Peyer's patch (tissue), 4 donors: ENCODE results near the gene ME2. TPM values are rescaled to one million over a fixed set of nuclear protein-coding genes. Genes with fewer than 3 reads are reported as not detected.

Experiments
- DNase-seq, 3 donors: peaks; one replicate each; pipeline ENCODE4 v3.0.0-alpha.2; 2017 to 2019
- H3K27ac ChIP-seq, 4 donors: fragments of 200-600 bp; sonication (generic); one replicate each; pipeline ENCODE4 v1.5.1; 2016 to 2019
- H3K27me3 ChIP-seq, 2 donors: fragments of 200-600 bp; sonication (generic); one replicate each; pipeline ENCODE4 v1.5.1; 2019
- H3K36me3 ChIP-seq, 3 donors: fragments of 200-600 bp; sonication (generic); one replicate each; pipeline ENCODE4 v1.5.1; 2016 to 2019
- H3K4me1 ChIP-seq, 4 donors: fragments of 200-600 bp; sonication (generic); one replicate each; pipeline ENCODE4 v1.5.1; 2016 to 2019
- H3K4me3 ChIP-seq, 4 donors: fragments of 200-600 bp; sonication (generic); 1 replicate in 3 of 4; 2 replicates in 1 of 4; pipeline ENCODE4 v1.5.1; 2016 to 2019; ENCODE audit warnings: mild to moderate bottlenecking in 1 of 4
- H3K9me3 ChIP-seq, 4 donors: fragments of 200-600 bp; sonication (generic); one replicate each; pipeline ENCODE4 v1.5.1; 2016 to 2019; ENCODE audit warnings: mild to moderate bottlenecking in 1 of 4
- POLR2A ChIP-seq, 2 donors: fragments of 450-650 bp; IDR thresholded peaks; one replicate each; pipeline ENCODE4 v1.5.1; 2017; ENCODE audit warnings: antibody characterized with exemption in 2 of 2, mild to moderate bottlenecking in 2 of 2, moderate library complexity in 2 of 2
- total RNA-seq, 4 donors: library from RNA; depleted of rRNA; stranded (reverse); fragments of >200 nt; gene quantifications; one replicate each; pipeline ENCODE4 v1.1.0, GENCODE V29; 2016
- TF ChIP-seq, protein P1 (sequence below), 6 experiments: fragments of 450-650 bp in 4 of 6; fragments of 200-600 bp in 2 of 6; sonication (generic) in 1 of 6; IDR thresholded peaks; one replicate each; pipeline ENCODE4 v1.5.1; 2017 to 2019; ENCODE audit warnings: antibody characterized with exemption in 6 of 6, mild to moderate bottlenecking in 3 of 6, moderate library complexity in 1 of 6

ME2 gene
- total RNA-seq, 4 donors from 2014 or later = 54.5 to 147 (median 99.1) TPM

DNA sequence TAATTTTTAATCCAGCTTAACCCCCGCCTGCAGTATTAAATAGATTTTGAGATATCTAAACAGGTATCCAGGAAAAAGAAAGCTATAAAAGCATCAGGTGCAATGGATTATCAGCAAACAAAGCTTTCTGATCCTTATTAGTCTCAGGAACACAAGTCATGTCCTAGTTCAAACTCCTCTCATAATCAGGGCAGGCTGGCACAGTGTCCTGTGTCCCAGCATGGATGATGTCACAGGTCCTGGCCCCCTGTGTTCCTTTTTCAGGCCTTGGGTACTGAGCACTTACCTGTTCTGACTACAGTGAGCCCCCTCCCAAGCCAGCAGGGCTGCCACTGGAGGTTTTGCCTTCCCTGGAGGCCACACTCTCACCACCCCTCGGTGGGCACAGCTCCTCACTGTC lies 39.6 kb upstream of the ME2 start:
- peaks cover 0 to 7% (median 2%) of the 10 kb centered on the region in 4 donors for H3K4me1 ChIP-seq
- no peaks in the 10 kb centered on the region for H3K9me3 ChIP-seq
- TF ChIP-seq, protein P1, sequence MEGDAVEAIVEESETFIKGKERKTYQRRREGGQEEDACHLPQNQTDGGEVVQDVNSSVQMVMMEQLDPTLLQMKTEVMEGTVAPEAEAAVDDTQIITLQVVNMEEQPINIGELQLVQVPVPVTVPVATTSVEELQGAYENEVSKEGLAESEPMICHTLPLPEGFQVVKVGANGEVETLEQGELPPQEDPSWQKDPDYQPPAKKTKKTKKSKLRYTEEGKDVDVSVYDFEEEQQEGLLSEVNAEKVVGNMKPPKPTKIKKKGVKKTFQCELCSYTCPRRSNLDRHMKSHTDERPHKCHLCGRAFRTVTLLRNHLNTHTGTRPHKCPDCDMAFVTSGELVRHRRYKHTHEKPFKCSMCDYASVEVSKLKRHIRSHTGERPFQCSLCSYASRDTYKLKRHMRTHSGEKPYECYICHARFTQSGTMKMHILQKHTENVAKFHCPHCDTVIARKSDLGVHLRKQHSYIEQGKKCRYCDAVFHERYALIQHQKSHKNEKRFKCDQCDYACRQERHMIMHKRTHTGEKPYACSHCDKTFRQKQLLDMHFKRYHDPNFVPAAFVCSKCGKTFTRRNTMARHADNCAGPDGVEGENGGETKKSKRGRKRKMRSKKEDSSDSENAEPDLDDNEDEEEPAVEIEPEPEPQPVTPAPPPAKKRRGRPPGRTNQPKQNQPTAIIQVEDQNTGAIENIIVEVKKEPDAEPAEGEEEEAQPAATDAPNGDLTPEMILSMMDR (IDR thresholded peaks at IDR 0.05) = no peak
- no peak for TF ChIP-seq POLR2A (IDR thresholded peaks at IDR 0.05)
- H3K4me3 ChIP-seq = no peak overlapping the region
- H3K27ac ChIP-seq = no peak overlapping the region
- DNase-seq = no peak
- no peaks in the 10 kb centered on the region for H3K27me3 ChIP-seq
- no peaks in the 10 kb centered on the region for H3K36me3 ChIP-seq

DNA sequence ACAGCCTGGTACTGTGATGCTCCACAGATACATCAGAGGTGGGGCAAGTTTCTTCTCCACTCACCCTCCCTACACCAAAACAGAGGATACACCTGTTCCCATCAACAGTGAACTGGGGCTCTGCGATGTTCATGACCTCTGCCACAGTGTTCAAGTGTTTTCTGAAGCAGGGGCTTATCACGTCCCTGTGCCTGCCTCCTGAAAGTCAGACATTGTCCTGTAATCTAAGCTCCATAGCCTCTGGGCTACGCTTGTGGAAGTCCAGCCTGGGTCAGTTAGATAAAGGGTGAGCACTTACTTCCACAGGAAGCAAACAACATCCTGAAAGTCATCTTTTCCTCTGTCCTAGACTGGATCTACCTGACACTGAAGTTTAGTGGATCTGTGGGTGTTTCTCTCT lies 38.9 kb upstream of the ME2 start:
- no peak for DNase-seq
- H3K4me3 ChIP-seq = no peak overlapping the region
- no peaks in the 10 kb centered on the region for H3K27me3 ChIP-seq
- H3K9me3 ChIP-seq = no peaks in the 10 kb centered on the region
- H3K4me1 ChIP-seq = peaks cover 0 to 7% (median 2%) of the 10 kb centered on the region in 4 donors
- no peak overlapping the region for H3K27ac ChIP-seq
- TF ChIP-seq POLR2A (IDR thresholded peaks at IDR 0.05) = no peak
- TF ChIP-seq, protein P1 (IDR thresholded peaks at IDR 0.05) = no peak
- no peaks in the 10 kb centered on the region for H3K36me3 ChIP-seq

DNA sequence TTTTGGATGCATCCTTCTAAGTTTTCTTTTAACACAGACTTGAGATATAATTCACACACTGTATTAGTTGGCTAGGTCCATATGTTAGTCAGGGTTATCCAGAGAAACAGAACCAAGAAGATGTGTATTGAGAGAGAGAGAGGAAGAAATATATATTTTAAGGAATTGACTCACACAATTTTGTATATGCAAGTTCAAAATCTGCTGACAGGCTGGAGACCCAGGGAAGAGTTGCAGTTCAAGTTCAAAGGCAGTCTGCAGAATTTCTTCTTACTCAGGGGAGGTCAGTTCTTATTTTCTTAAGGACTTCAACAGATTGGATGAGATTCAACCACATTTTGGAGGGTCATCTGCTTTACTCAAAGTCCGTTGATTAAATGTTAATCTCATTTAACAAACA lies 36.1 kb upstream of the ME2 start:
- H3K27ac ChIP-seq = no peak overlapping the region
- TF ChIP-seq, protein P1 (IDR thresholded peaks at IDR 0.05) = no peak
- no peak overlapping the region for H3K4me3 ChIP-seq
- H3K4me1 ChIP-seq = peaks cover 0 to 4% (median 0%) of the 10 kb centered on the region in 4 donors
- no peaks in the 10 kb centered on the region for H3K27me3 ChIP-seq
- no peak for DNase-seq
- no peaks in the 10 kb centered on the region for H3K9me3 ChIP-seq
- H3K36me3 ChIP-seq = no peaks in the 10 kb centered on the region

DNA sequence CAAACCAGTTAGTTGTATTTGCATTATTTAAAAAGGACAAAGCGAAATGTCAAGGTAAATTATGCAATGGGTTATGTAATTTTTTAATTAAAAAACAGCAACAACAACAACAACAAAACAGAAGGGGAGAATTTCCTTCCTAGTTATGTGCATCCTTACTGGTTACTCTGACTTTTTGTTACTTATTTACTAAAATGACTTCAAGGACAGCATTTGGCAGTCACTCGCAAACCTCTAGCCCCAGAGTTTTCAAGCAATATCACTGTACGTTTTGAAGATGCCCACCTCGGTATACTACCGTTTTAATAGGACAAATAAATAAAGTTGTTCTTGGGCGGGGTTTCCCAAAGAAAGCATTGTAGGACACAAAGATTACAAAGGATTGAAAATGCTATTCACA lies 34.4 kb upstream of the ME2 start:
- Histone ChIP-seq H3K27me3 (no peaks in the 10 kb centered on the region), H3K4me3 (no peak overlapping the region)
- no peak for TF ChIP-seq POLR2A (IDR thresholded peaks at IDR 0.05)
- TF ChIP-seq, protein P1 (IDR thresholded peaks at IDR 0.05) = no peak

DNA sequence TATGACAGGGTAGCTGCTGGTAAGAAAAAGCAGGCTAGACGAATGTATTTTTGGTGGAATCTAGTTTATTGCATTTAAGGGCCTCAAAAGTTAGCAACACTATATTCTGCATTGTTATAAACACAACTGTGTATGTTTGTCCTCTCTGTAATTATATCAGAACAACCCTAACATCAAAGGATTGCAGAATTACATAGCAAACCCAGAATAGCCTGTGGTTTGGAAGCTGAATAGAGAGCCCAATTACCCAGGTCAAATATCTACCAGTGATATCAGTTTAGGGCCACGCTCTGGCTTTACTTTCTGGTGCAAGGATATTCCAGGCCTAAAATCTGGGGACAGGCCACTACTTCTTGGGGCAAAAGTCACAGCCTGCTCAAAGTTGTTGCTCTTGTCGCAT lies 34.0 kb upstream of the ME2 start:
- no peak overlapping the region for H3K27ac ChIP-seq
- TF ChIP-seq, protein P1 (IDR thresholded peaks at IDR 0.05) = no peak
- no peak for TF ChIP-seq POLR2A (IDR thresholded peaks at IDR 0.05)
- no peaks in the 10 kb centered on the region for H3K36me3 ChIP-seq
- no peak overlapping the region for H3K4me3 ChIP-seq
- no peaks in the 10 kb centered on the region for H3K27me3 ChIP-seq
- H3K9me3 ChIP-seq = no peaks in the 10 kb centered on the region
- H3K4me1 ChIP-seq = no peaks in the 10 kb centered on the region
- DNase-seq = no peak

More for the DNA sequence above, 34.4 kb upstream of the ME2 start:
- Histone ChIP-seq H3K9me3 (no peaks in the 10 kb centered on the region), H3K4me1 (peaks cover 0 to 2% (median 0%) of the 10 kb centered on the region in 4 donors), H3K36me3 (no peaks in the 10 kb centered on the region), H3K27ac (no peak overlapping the region)
- DNase-seq = no peak

DNA sequence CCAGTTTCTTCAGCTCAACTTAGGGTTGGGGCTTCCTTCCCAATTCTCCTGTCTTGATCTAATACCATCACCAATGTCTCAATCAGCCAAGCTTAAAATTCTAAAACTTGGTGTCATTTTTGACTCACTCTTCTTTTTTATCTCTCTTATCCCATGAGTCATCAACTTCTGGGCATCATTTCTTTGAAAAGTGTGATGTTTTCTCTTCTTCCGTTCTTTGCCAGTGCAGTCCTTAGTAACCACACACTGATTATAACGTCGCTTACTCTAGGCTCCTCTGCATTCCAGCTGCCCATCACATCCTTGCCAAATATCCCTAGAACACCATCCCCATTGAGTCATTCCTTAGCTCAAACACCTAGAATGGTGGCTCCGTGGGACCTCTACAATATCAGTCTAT lies 31.7 kb upstream of the ME2 start:
- no peaks in the 10 kb centered on the region for H3K9me3 ChIP-seq
- no peak for DNase-seq
- H3K4me3 ChIP-seq = no peak overlapping the region
- TF ChIP-seq, protein P1 (IDR thresholded peaks at IDR 0.05) = no peak
- TF ChIP-seq POLR2A (IDR thresholded peaks at IDR 0.05) = no peak
- H3K27me3 ChIP-seq = no peaks in the 10 kb centered on the region
- H3K27ac ChIP-seq = no peak overlapping the region
- no peaks in the 10 kb centered on the region for H3K4me1 ChIP-seq
- H3K36me3 ChIP-seq = no peaks in the 10 kb centered on the region
